Naive B cell (primary cell): ENCODE measurements around the gene PCYT2. TPM values are rescaled to one million over a fixed set of nuclear protein-coding genes. Genes with fewer than 3 reads are reported as not detected.
A peak's percentile ranks its signal among the peaks of the same experiment; 100 is the strongest.
"Not testable (repeated sequence)": the region's sequence is repeated elsewhere in the genome, so short reads cannot be mapped to it uniquely, and the experiment has no call there.

Experiments used
- ATAC-seq, 2 donors: fragments of 150-1000 bp; cut with Tn5 transposase; 2 replicates each; pipeline ENCODE4 v1.10.0; 2021; ENCODE audit warnings: low read depth in 2 of 2, mild to moderate bottlenecking in 2 of 2, moderate library complexity in 2 of 2
- DNase-seq: peaks from one replicate; pipeline ENCODE4 v3.0.0; 2022
- H3K27ac Mint-ChIP-seq, 6 donors: one replicate each; pipeline ENCODE4 v1.8.0; 2020 to 2022; ENCODE audit warnings: mild to moderate bottlenecking in 6 of 6, mixed read lengths in 6 of 6, moderate library complexity in 5 of 6, inconsistent platforms in 2 of 6
- H3K27me3 Mint-ChIP-seq, 3 donors: one replicate each; pipeline ENCODE4 v1.8.0; 2021 to 2022; ENCODE audit warnings: mixed read lengths in 3 of 3, mild to moderate bottlenecking in 1 of 3
- H3K36me3 Mint-ChIP-seq, 2 donors: one replicate each; pipeline ENCODE4 v1.8.0; 2020 to 2022; ENCODE audit warnings: mixed read lengths in 2 of 2, inconsistent platforms in 1 of 2, mild to moderate bottlenecking in 1 of 2
- H3K4me1 Mint-ChIP-seq, 3 donors: one replicate each; pipeline ENCODE4 v1.8.0; 2020 to 2022; ENCODE audit warnings: mixed read lengths in 3 of 3, inconsistent platforms in 1 of 3, mild to moderate bottlenecking in 1 of 3, moderate library complexity in 1 of 3
- H3K4me3 Mint-ChIP-seq, 8 donors: one replicate each; pipeline ENCODE4 v1.8.0; 2020 to 2022; ENCODE audit warnings: mild to moderate bottlenecking in 8 of 8, mixed read lengths in 8 of 8, moderate library complexity in 8 of 8, inconsistent platforms in 2 of 8
- H3K9me3 Mint-ChIP-seq, 7 donors: one replicate each; pipeline ENCODE4 v1.8.0; 2020 to 2022; ENCODE audit warnings: mixed read lengths in 7 of 7, mild to moderate bottlenecking in 5 of 7, inconsistent platforms in 2 of 7, moderate library complexity in 1 of 7
- polyA plus RNA-seq, 6 donors: library from polyadenylated mRNA; unstranded; fragments of 300-500 nt; fragmentation: Illumina TruSeq; gene quantifications; one replicate each; pipeline ENCODE4 v1.2.3, GENCODE V29; 2021; ENCODE audit warnings: low read depth in 6 of 6

PCYT2 gene
- polyA plus RNA-seq, 6 donors from 2014 or later = 19.0 to 28.4 (median 21.2) TPM

GRCh38 chr17:81953443-81953842 lies 42.2 kb upstream of the PCYT2 start:
- H3K9me3 Mint-ChIP-seq, H3K27ac Mint-ChIP-seq: not testable (repeated sequence)

GRCh38 chr17:81952792-81953228 lies 41.6 kb upstream of the PCYT2 start:
- DNase-seq (no peak), ATAC-seq (no peak)
- Mint-ChIP-seq H3K27ac (no peak overlapping the region), H3K36me3 (no peaks in the 10 kb centered on the region), H3K27me3 (peaks cover 5 to 26% (median 9%) of the 10 kb centered on the region in 3 donors), H3K4me1 (no peaks in the 10 kb centered on the region), H3K9me3 (peaks cover 0 to 2% (median 0%) of the 10 kb centered on the region in 7 donors), H3K4me3 (no peak overlapping the region)

More at GRCh38 chr17:81953443-81953842, 42.2 kb upstream of the PCYT2 start:
- H3K4me3 Mint-ChIP-seq = peak overlapping the region in 1 of 8 donors; percentile 47
- not testable (repeated sequence) for H3K4me1 Mint-ChIP-seq, ATAC-seq, H3K36me3 Mint-ChIP-seq, DNase-seq
- H3K27me3 Mint-ChIP-seq = peaks cover 7 to 32% (median 16%) of the 10 kb centered on the region in 3 donors

GRCh38 chr17:81951785-81952684 lies 40.8 kb upstream of the PCYT2 start:
- H3K4me3 Mint-ChIP-seq = peak overlapping the region in 1 of 8 donors; percentile 59
- H3K27ac Mint-ChIP-seq = peak overlapping the region in 1 of 6 donors; percentile 47
- peaks cover 0 to 21% (median 5%) of the 10 kb centered on the region in 3 donors for H3K27me3 Mint-ChIP-seq
- ATAC-seq (no peak), DNase-seq (no peak)
- peaks cover 0 to 2% (median 0%) of the 10 kb centered on the region in 7 donors for H3K9me3 Mint-ChIP-seq
- H3K4me1 Mint-ChIP-seq = no peaks in the 10 kb centered on the region
- no peaks in the 10 kb centered on the region for H3K36me3 Mint-ChIP-seq

GRCh38 chr17:81950501-81950900 lies 39.3 kb upstream of the PCYT2 start:
- ATAC-seq = no peak
- H3K36me3 Mint-ChIP-seq = no peaks in the 10 kb centered on the region
- no peak for DNase-seq
- no peak overlapping the region for H3K27ac Mint-ChIP-seq
- no peaks in the 10 kb centered on the region for H3K4me1 Mint-ChIP-seq
- no peak overlapping the region for H3K4me3 Mint-ChIP-seq
- peaks cover 0 to 17% (median 7%) of the 10 kb centered on the region in 3 donors for H3K27me3 Mint-ChIP-seq
- H3K9me3 Mint-ChIP-seq = peaks cover 0 to 2% (median 0%) of the 10 kb centered on the region in 7 donors

- Mint-ChIP-seq H3K4me1 (no peaks in the 10 kb centered on the region), H3K27me3 (peaks cover 0 to 11% (median 7%) of the 10 kb centered on the region in 3 donors), H3K27ac (peak overlapping the region in 1 of 6 donors; percentile 87), H3K36me3 (no peaks in the 10 kb centered on the region), H3K4me3 (no peak overlapping the region), H3K9me3 (peaks cover 0 to 2% (median 0%) of the 10 kb centered on the region in 7 donors)
- no peak for DNase-seq
- no peak for ATAC-seq
Observed at GRCh38 chr17:81948635-81949378, 37.6 kb upstream of the PCYT2 start.

GRCh38 chr17:81947189-81947588 lies 36.0 kb upstream of the PCYT2 start, which contains the start of gene MYADML2:
Gene MYADML2, minus strand, starts transcription at chr17:81947233. Its CDS starts 5,492 bp downstream, at chr17:81941741.
- Mint-ChIP-seq H3K36me3 (no peaks in the 10 kb centered on the region), H3K4me3 (no peak within 1 kb of the TSS), H3K4me1 (no peaks in the 10 kb centered on the region), H3K27me3 (peaks cover 0 to 11% (median 7%) of the 10 kb centered on the region in 3 donors), H3K9me3 (peaks cover 0 to 2% (median 0%) of the 10 kb centered on the region in 7 donors), H3K27ac (no peak within 1 kb of the TSS)
- no peak for DNase-seq
- ATAC-seq = no peak

- ATAC-seq (no peak), DNase-seq (no peak)
- no peaks in the 10 kb centered on the region for H3K36me3 Mint-ChIP-seq
- no peaks in the 10 kb centered on the region for H3K9me3 Mint-ChIP-seq
- H3K27ac Mint-ChIP-seq = no peak overlapping the region
- no peaks in the 10 kb centered on the region for H3K4me1 Mint-ChIP-seq
- H3K4me3 Mint-ChIP-seq = no peak overlapping the region
- H3K27me3 Mint-ChIP-seq = peaks cover 0 to 17% (median 7%) of the 10 kb centered on the region in 3 donors
Observed at GRCh38 chr17:81944858-81945257, 33.7 kb upstream of the PCYT2 start.

- Mint-ChIP-seq H3K9me3 (no peaks in the 10 kb centered on the region), H3K4me1 (peaks cover 5 to 10% (median 7%) of the 10 kb centered on the region in 3 donors), H3K4me3 (no peak overlapping the region), H3K27me3 (peaks cover 0 to 10% (median 4%) of the 10 kb centered on the region in 3 donors), H3K27ac (no peak overlapping the region), H3K36me3 (no peaks in the 10 kb centered on the region)
- DNase-seq (no peak), ATAC-seq (no peak)
Observed at GRCh38 chr17:81942167-81942553, 31.0 kb upstream of the PCYT2 start.

GRCh38 chr17:81941484-81942166 lies 30.4 kb upstream of the PCYT2 start:
- peaks cover 5 to 11% (median 7%) of the 10 kb centered on the region in 3 donors for H3K4me1 Mint-ChIP-seq
- H3K27me3 Mint-ChIP-seq = peaks cover 0 to 6% (median 0%) of the 10 kb centered on the region in 3 donors
- no peaks in the 10 kb centered on the region for H3K9me3 Mint-ChIP-seq
- no peak for DNase-seq
- ATAC-seq = no peak
- no peaks in the 10 kb centered on the region for H3K36me3 Mint-ChIP-seq
- H3K27ac Mint-ChIP-seq = no peak overlapping the region
- H3K4me3 Mint-ChIP-seq = no peak overlapping the region

GRCh38 chr17:81940538-81941483 lies 29.6 kb upstream of the PCYT2 start:
- peaks cover 0 to 6% (median 0%) of the 10 kb centered on the region in 3 donors for H3K27me3 Mint-ChIP-seq
- no peak overlapping the region for H3K4me3 Mint-ChIP-seq
- no peak for DNase-seq
- no peak overlapping the region for H3K27ac Mint-ChIP-seq
- ATAC-seq = no peak
- no peaks in the 10 kb centered on the region for H3K9me3 Mint-ChIP-seq
- H3K4me1 Mint-ChIP-seq = peaks cover 5 to 16% (median 7%) of the 10 kb centered on the region in 3 donors
- no peaks in the 10 kb centered on the region for H3K36me3 Mint-ChIP-seq

GRCh38 chr17:81939881-81940385 lies 28.7 kb upstream of the PCYT2 start:
- Mint-ChIP-seq H3K27ac (peak overlapping the region in 1 of 6 donors; percentile 38), H3K36me3 (no peaks in the 10 kb centered on the region), H3K4me1 (peaks cover 5 to 19% (median 7%) of the 10 kb centered on the region in 3 donors), H3K9me3 (no peaks in the 10 kb centered on the region), H3K27me3 (peaks cover 0 to 6% (median 0%) of the 10 kb centered on the region in 3 donors), H3K4me3 (no peak overlapping the region)
- no peak for DNase-seq
- no peak for ATAC-seq

- ATAC-seq = no peak
- Mint-ChIP-seq H3K9me3 (no peaks in the 10 kb centered on the region), H3K27me3 (peaks cover 0 to 6% (median 0%) of the 10 kb centered on the region in 3 donors), H3K4me1 (peaks cover 5 to 19% (median 7%) of the 10 kb centered on the region in 3 donors), H3K4me3 (peak overlapping the region in 1 of 8 donors; percentile 77), H3K36me3 (no peaks in the 10 kb centered on the region), H3K27ac (peak overlapping the region in 1 of 6 donors; percentile 83)
- no peak for DNase-seq
Observed at GRCh38 chr17:81939218-81939617, 28.0 kb upstream of the PCYT2 start.
